Measurements from ENCODE around the gene RNF144A. TPM values are rescaled to one million over a fixed set of nuclear protein-coding genes. Genes with fewer than 3 reads are reported as not detected.
"Not testable (repeated sequence)": the region's sequence is repeated elsewhere in the genome, so short reads cannot be mapped to it uniquely, and the experiment has no call there.

The RNF144A gene
- total and polyA plus RNA-seq, 3 donors from 2014 or later = 8.9 to 12.9 (median 12.6) TPM

- intact Hi-C loops (cut with DNase I; ENCODE audit: low total_unique reads) = no loop called here
- Histone ChIP-seq H3K27ac (no peak overlapping the region), H3K4me3 (no peak overlapping the region), H3K36me3 (ENCODE audit: low read depth, missing control alignments) (no peaks in the 10 kb centered on the region), H3K4me1 (no peaks in the 10 kb centered on the region), H3K9me3 (no peaks in the 10 kb centered on the region), H3K27me3 (no peaks in the 10 kb centered on the region)
- 75 to 78% methylated on average over 3 of the region's 3 CpGs for WGBS, 2 donors
- DNase-seq = no peak
- TF ChIP-seq CTCF (IDR thresholded peaks at IDR 0.05) (no peak), POLR2A (IDR thresholded peaks at IDR 0.05) (no peak)
Measured at GRCh38 chr2:6887751-6888192, 29.4 kb upstream of the RNF144A start.

GRCh38 chr2:6888724-6889123, 28.5 kb upstream of the RNF144A start:
- TF ChIP-seq CTCF (IDR thresholded peaks at IDR 0.05) (no peak), POLR2A (IDR thresholded peaks at IDR 0.05) (no peak)
- no peak for DNase-seq
- H3K27me3 ChIP-seq = no peaks in the 10 kb centered on the region
- no peaks in the 10 kb centered on the region for H3K4me1 ChIP-seq
- H3K36me3 ChIP-seq (ENCODE audit: low read depth, missing control alignments) = no peaks in the 10 kb centered on the region
- no peak overlapping the region for H3K27ac ChIP-seq
- WGBS, 2 donors = 77 to 100% methylated on average over 1 to 4 of the region's 4 CpGs
- no peak overlapping the region for H3K4me3 ChIP-seq
- no peaks in the 10 kb centered on the region for H3K9me3 ChIP-seq
- intact Hi-C loops (cut with DNase I; ENCODE audit: low total_unique reads) = no loop called here

GRCh38 chr2:6893876-6894482, 23.2 kb upstream of the RNF144A start:
- intact Hi-C loops (cut with DNase I; ENCODE audit: low total_unique reads) = no loop called here
- H3K36me3 ChIP-seq (ENCODE audit: low read depth, missing control alignments) = no peaks in the 10 kb centered on the region
- H3K9me3 ChIP-seq = no peaks in the 10 kb centered on the region

GRCh38 chr2:6896930-6897759, 20.1 kb upstream of the RNF144A start:
- no peaks in the 10 kb centered on the region for H3K27me3 ChIP-seq
- no peaks in the 10 kb centered on the region for H3K36me3 ChIP-seq (ENCODE audit: low read depth, missing control alignments)
- H3K9me3 ChIP-seq = no peaks in the 10 kb centered on the region
- intact Hi-C loops (cut with DNase I; ENCODE audit: low total_unique reads) = no loop called here
- no peak for DNase-seq
- H3K4me3 ChIP-seq = no peak overlapping the region
- TF ChIP-seq CTCF (IDR thresholded peaks at IDR 0.05) = peak; percentile 58 to 74 (median 71)
- no peak for TF ChIP-seq POLR2A (IDR thresholded peaks at IDR 0.05)
- 65 to 70% methylated on average over 5 of the region's 5 CpGs for WGBS, 2 donors
- peak overlapping the region in 1 of 2 donors; percentile 66 for H3K27ac ChIP-seq
- no peaks in the 10 kb centered on the region for H3K4me1 ChIP-seq

More at GRCh38 chr2:6893876-6894482, 23.2 kb upstream of the RNF144A start:
- WGBS, 2 donors = 50 to 76% methylated on average over 2 of the region's 2 CpGs
- Histone ChIP-seq H3K27ac (no peak overlapping the region), H3K4me1 (no peaks in the 10 kb centered on the region), H3K4me3 (no peak overlapping the region), H3K27me3 (no peaks in the 10 kb centered on the region)
- TF ChIP-seq POLR2A (IDR thresholded peaks at IDR 0.05) = no peak
- no peak for TF ChIP-seq CTCF (IDR thresholded peaks at IDR 0.05)
- DNase-seq = no peak

GRCh38 chr2:6902581-6902980, 14.6 kb upstream of the RNF144A start:
- H3K4me3 ChIP-seq; H3K27me3 ChIP-seq; intact Hi-C loops (cut with DNase I; ENCODE audit: low total_unique reads); H3K4me1 ChIP-seq; H3K9me3 ChIP-seq; H3K27ac ChIP-seq; DNase-seq; H3K36me3 ChIP-seq (ENCODE audit: low read depth, missing control alignments): not testable (repeated sequence)
- WGBS, 2 donors = 97 to 100% methylated on average over 2 of the region's 2 CpGs

Measured in testis (tissue), 3 donors.